Measurements from ENCODE around the gene CDK14.

DNA sequence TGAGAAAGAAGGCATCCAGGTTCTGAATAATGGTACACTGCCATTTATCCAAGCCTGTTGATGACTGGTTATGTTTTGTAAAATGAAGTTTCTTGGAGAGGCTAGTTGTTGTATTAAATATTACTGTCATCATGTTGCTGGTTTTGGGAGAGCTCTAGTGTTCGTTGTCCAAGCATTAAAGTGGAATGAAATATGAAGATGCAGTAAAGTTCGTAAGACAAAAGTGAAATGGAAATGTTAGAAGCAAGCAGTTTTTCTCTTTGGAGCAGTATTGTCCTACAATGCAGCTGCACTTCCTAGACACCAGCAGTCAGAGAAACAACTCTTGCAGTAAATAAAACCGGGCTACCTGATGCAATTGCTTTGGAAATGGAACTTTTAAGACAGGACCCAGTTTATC lies 511.3 kb downstream of the CDK14 start:
- TF ChIP-seq, protein P1, sequence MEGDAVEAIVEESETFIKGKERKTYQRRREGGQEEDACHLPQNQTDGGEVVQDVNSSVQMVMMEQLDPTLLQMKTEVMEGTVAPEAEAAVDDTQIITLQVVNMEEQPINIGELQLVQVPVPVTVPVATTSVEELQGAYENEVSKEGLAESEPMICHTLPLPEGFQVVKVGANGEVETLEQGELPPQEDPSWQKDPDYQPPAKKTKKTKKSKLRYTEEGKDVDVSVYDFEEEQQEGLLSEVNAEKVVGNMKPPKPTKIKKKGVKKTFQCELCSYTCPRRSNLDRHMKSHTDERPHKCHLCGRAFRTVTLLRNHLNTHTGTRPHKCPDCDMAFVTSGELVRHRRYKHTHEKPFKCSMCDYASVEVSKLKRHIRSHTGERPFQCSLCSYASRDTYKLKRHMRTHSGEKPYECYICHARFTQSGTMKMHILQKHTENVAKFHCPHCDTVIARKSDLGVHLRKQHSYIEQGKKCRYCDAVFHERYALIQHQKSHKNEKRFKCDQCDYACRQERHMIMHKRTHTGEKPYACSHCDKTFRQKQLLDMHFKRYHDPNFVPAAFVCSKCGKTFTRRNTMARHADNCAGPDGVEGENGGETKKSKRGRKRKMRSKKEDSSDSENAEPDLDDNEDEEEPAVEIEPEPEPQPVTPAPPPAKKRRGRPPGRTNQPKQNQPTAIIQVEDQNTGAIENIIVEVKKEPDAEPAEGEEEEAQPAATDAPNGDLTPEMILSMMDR (IDR thresholded peaks at IDR 0.05; ENCODE audit: extremely low read depth in 1 of 2, insufficient read depth in 1 of 2, low read depth in 1 of 2, low read length in 2 of 2): no peak
- TF ChIP-seq POLR2A (IDR thresholded peaks at IDR 0.05; ENCODE audit: low read depth, low read length) (no peak), JUN (IDR thresholded peaks at IDR 0.05; ENCODE audit: borderline replicate concordance, insufficient read depth, insufficient read length, low read depth) (no peak)
